Measurements from ENCODE around the gene DEAF1. TPM values are rescaled to one million over a fixed set of nuclear protein-coding genes. Genes with fewer than 3 reads are reported as not detected.

Gene DEAF1
- total RNA-seq, 1 experiment from 2014 or later: 46.8 TPM

- TF ChIP-seq CTCF (IDR thresholded peaks at IDR 0.05; ENCODE audit: unreplicated experiment): no peak
- no peaks in the 10 kb centered on the region for H3K9me3 Mint-ChIP-seq (ENCODE audit: unreplicated experiment)
- intact Hi-C loops (cut with micrococcal nuclease): no loop called here
- no peaks in the 10 kb centered on the region for H3K4me1 Mint-ChIP-seq (ENCODE audit: insufficient read depth, unreplicated experiment)
- ChIA-PET POLR2A (interaction anchor here (3.0 kb wide), 1 partner anchor 11 kb away, joined by 10 read pairs; no protein-coding TSS in a partner anchor), CTCF (no interaction called here)
- DNase-seq (ENCODE audit: unreplicated experiment): no peak
- H3K36me3 Mint-ChIP-seq (ENCODE audit: insufficient read depth, unreplicated experiment): peaks cover 21% of the 10 kb centered on the region
- no peak overlapping the region for H3K4me3 Mint-ChIP-seq (ENCODE audit: unreplicated experiment)
- no peaks in the 10 kb centered on the region for H3K27me3 Mint-ChIP-seq (ENCODE audit: insufficient read depth, unreplicated experiment)
- BruUV-seq (replicated peaks): no TSS peak
- no peak overlapping the region for H3K27ac Mint-ChIP-seq (ENCODE audit: low read depth, unreplicated experiment)
These were observed 64.2 kb downstream of the DEAF1 start for GRCh38 chr11:630871-631270.

GRCh38 chr11:629237-629583 lies 65.8 kb downstream of the DEAF1 start:
- Mint-ChIP-seq H3K27ac (ENCODE audit: low read depth, unreplicated experiment) (no peak overlapping the region), H3K36me3 (ENCODE audit: insufficient read depth, unreplicated experiment) (peaks cover 15% of the 10 kb centered on the region), H3K27me3 (ENCODE audit: insufficient read depth, unreplicated experiment) (no peaks in the 10 kb centered on the region), H3K9me3 (ENCODE audit: unreplicated experiment) (no peaks in the 10 kb centered on the region), H3K4me1 (ENCODE audit: insufficient read depth, unreplicated experiment) (no peaks in the 10 kb centered on the region), H3K4me3 (ENCODE audit: unreplicated experiment) (no peak overlapping the region)
- BruUV-seq (replicated peaks): no TSS peak
- no peak for TF ChIP-seq CTCF (IDR thresholded peaks at IDR 0.05; ENCODE audit: unreplicated experiment)
- CTCF ChIA-PET: no interaction called here
- intact Hi-C loops (cut with micrococcal nuclease): no loop called here
- POLR2A ChIA-PET: interaction anchor here (0.8 to 3.0 kb wide), 2 partner anchors 13 to 23 kb away, joined by 3 to 10 read pairs; no protein-coding TSS in a partner anchor
- DNase-seq (ENCODE audit: unreplicated experiment): no peak

GRCh38 chr11:628056-628455 lies 67.0 kb downstream of the DEAF1 start:
- DNase-seq (ENCODE audit: unreplicated experiment): no peak
- TF ChIP-seq CTCF (IDR thresholded peaks at IDR 0.05; ENCODE audit: unreplicated experiment): no peak
- H3K27ac Mint-ChIP-seq (ENCODE audit: low read depth, unreplicated experiment): no peak overlapping the region
- H3K27me3 Mint-ChIP-seq (ENCODE audit: insufficient read depth, unreplicated experiment): no peaks in the 10 kb centered on the region
- POLR2A ChIA-PET: no interaction called here
- H3K4me1 Mint-ChIP-seq (ENCODE audit: insufficient read depth, unreplicated experiment): no peaks in the 10 kb centered on the region
- H3K4me3 Mint-ChIP-seq (ENCODE audit: unreplicated experiment): no peak overlapping the region
- H3K9me3 Mint-ChIP-seq (ENCODE audit: unreplicated experiment): no peaks in the 10 kb centered on the region
- intact Hi-C loops (cut with micrococcal nuclease): no loop called here
- no TSS peak for BruUV-seq (replicated peaks)
- CTCF ChIA-PET: no interaction called here
- peaks cover 15% of the 10 kb centered on the region for H3K36me3 Mint-ChIP-seq (ENCODE audit: insufficient read depth, unreplicated experiment)

GRCh38 chr11:627308-627576 lies 67.8 kb downstream of the DEAF1 start:
- DNase-seq (ENCODE audit: unreplicated experiment): no peak
- intact Hi-C loops (cut with micrococcal nuclease): no loop called here
- Mint-ChIP-seq H3K27ac (ENCODE audit: low read depth, unreplicated experiment) (no peak overlapping the region), H3K36me3 (ENCODE audit: insufficient read depth, unreplicated experiment) (peaks cover 15% of the 10 kb centered on the region), H3K9me3 (ENCODE audit: unreplicated experiment) (no peaks in the 10 kb centered on the region), H3K4me1 (ENCODE audit: insufficient read depth, unreplicated experiment) (no peaks in the 10 kb centered on the region), H3K27me3 (ENCODE audit: insufficient read depth, unreplicated experiment) (no peaks in the 10 kb centered on the region), H3K4me3 (ENCODE audit: unreplicated experiment) (no peak overlapping the region)
- TF ChIP-seq CTCF (IDR thresholded peaks at IDR 0.05; ENCODE audit: unreplicated experiment): no peak
- ChIA-PET POLR2A (no interaction called here), CTCF (no interaction called here)
- no TSS peak for BruUV-seq (replicated peaks)
